ENCODE results near the gene SH2D2A.
A peak's percentile ranks its signal among the peaks of the same experiment; 100 is the strongest.

Gene SH2D2A

DNA sequence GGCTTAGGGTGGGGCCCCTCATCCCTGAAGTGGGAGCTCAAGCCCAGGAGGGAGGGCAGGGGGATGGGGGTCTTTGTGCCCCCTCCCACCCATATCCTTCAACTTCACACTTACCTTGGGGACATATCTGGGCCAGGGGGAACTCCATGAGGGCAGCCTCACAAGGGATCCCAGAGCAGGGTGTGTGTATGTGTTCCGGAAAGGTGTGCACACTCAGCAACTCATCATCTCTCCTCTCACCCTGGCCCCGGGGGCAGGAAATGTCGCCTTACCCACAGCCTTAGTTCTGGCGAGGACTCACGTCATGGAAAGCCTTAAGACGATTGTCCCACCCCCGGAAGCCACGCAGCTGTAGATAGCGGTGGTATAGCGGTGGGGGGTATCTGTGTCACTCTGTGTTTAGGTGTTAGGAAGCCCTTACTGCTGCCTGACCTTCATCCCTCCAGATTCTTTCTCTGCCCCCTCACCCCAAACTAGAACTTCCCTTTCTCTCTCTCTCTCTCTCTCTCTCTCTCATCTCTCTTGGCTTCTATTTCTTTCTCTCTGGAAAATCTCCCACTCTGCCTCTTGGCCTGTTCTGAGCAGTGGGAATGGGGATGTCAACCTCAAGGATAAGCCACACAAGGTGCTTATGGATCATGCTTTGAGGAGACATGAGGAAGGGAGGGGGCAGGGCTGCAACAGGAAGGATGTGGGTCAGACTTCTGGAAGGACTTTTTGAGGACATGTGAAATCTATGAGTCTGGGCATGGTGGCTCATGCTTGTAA, at the start of gene SH2D2A:
Gene SH2D2A (minus strand): TSS at position 288 of the 768 bp plus-strand sequence. CDS start 140 bp downstream, at position 148.
- H3K27me3 ChIP-seq (ENCODE audit: insufficient read depth, low read length), result peaks cover 64% of the 10 kb centered on the region
- peaks cover 11% of the 10 kb centered on the region; the same call in 1 of the 2 replicates for H3K4me1 ChIP-seq (ENCODE audit: insufficient read depth, low read length)
- no peaks in the 10 kb centered on the region for H3K36me3 ChIP-seq (ENCODE audit: insufficient read depth, low read depth, low read length)
- no peak within 1 kb of the TSS for H3K27ac ChIP-seq (ENCODE audit: low read length)
- H3K4me3 ChIP-seq (ENCODE audit: low read length), result no peak within 1 kb of the TSS
- no peak within 1 kb of the TSS for H3K9ac ChIP-seq (ENCODE audit: low read depth, low read length)
- H3K9me3 ChIP-seq (ENCODE audit: insufficient read depth, low read depth, low read length), result no peaks in the 10 kb centered on the region

DNA sequence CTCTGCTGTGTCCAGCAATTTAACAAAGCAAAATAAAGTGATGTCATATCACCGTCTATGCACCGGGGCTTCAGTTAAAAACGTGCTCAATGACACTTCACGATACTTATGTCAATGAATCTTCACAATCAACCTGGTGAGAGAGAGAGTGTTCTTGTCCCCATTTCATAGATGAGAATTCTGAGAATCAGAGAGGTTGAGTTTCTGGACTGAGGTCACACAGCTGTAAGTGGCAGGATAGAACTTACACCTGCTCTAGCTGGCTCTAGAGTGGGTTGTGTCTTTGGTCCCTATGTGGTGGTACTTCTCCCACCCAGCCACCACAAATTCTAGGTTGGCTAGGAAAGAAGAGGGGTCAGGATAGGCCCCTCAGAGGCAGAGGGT, 49.2 kb upstream of the SH2D2A start:
- no peak overlapping the region for H3K9ac ChIP-seq (ENCODE audit: low read depth, low read length)

GRCh38 chr1:156865258-156865657, 48.6 kb upstream of the SH2D2A start:
- peaks cover 4% of the 10 kb centered on the region; the same call in 1 of the 2 replicates for H3K9me3 ChIP-seq (ENCODE audit: insufficient read depth, low read depth, low read length)
- no peaks in the 10 kb centered on the region for H3K36me3 ChIP-seq (ENCODE audit: insufficient read depth, low read depth, low read length)
- H3K9ac ChIP-seq (ENCODE audit: low read depth, low read length), result no peak overlapping the region
- no peak overlapping the region for H3K27ac ChIP-seq (ENCODE audit: low read length)
- H3K4me1 ChIP-seq (ENCODE audit: insufficient read depth, low read length), result peaks cover 4% of the 10 kb centered on the region; the same call in 1 of the 2 replicates
- H3K4me3 ChIP-seq (ENCODE audit: low read length), result no peak overlapping the region
- peaks cover 70% of the 10 kb centered on the region for H3K27me3 ChIP-seq (ENCODE audit: insufficient read depth, low read length)

More for the DNA sequence above, 49.2 kb upstream of the SH2D2A start:
- Histone ChIP-seq H3K4me1 (ENCODE audit: insufficient read depth, low read length) (peaks cover 4% of the 10 kb centered on the region; the same call in 1 of the 2 replicates), H3K4me3 (ENCODE audit: low read length) (no peak overlapping the region), H3K27ac (ENCODE audit: low read length) (no peak overlapping the region), H3K36me3 (ENCODE audit: insufficient read depth, low read depth, low read length) (no peaks in the 10 kb centered on the region), H3K27me3 (ENCODE audit: insufficient read depth, low read length) (peaks cover 70% of the 10 kb centered on the region), H3K9me3 (ENCODE audit: insufficient read depth, low read depth, low read length) (peaks cover 4% of the 10 kb centered on the region; the same call in 1 of the 2 replicates)

GRCh38 chr1:156864796-156865195, 48.1 kb upstream of the SH2D2A start:
- Histone ChIP-seq H3K27me3 (ENCODE audit: insufficient read depth, low read length) (peaks cover 70% of the 10 kb centered on the region), H3K27ac (ENCODE audit: low read length) (no peak overlapping the region), H3K4me3 (ENCODE audit: low read length) (no peak overlapping the region), H3K4me1 (ENCODE audit: insufficient read depth, low read length) (peaks cover 4% of the 10 kb centered on the region; the same call in 1 of the 2 replicates), H3K9me3 (ENCODE audit: insufficient read depth, low read depth, low read length) (peaks cover 4% of the 10 kb centered on the region; the same call in 1 of the 2 replicates), H3K9ac (ENCODE audit: low read depth, low read length) (no peak overlapping the region), H3K36me3 (ENCODE audit: insufficient read depth, low read depth, low read length) (no peaks in the 10 kb centered on the region)

DNA sequence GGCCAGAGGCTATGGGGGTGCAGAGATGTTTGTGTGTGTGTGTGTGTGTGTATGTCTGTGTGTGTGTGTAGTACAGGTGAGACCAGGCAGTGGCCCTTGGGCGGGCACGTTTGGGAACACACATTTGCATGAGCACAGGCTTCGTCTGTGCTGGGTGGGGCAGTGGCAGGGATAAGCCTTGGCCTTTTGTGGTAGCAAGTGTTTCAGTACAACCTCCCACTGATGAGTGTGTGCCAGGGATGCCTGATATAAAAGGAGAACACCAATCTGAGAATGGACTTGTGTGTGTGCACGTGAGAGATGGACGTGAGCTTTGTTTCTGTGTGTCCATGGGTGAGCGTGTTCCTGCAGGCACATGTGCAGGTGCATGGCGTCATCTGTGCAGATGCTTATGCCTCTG, 47.0 kb upstream of the SH2D2A start:
- peaks cover 4% of the 10 kb centered on the region; the same call in 1 of the 2 replicates for H3K9me3 ChIP-seq (ENCODE audit: insufficient read depth, low read depth, low read length)
- peaks cover 9% of the 10 kb centered on the region; the same call in 1 of the 2 replicates for H3K4me1 ChIP-seq (ENCODE audit: insufficient read depth, low read length)
- no peak overlapping the region for H3K27ac ChIP-seq (ENCODE audit: low read length)
- H3K9ac ChIP-seq (ENCODE audit: low read depth, low read length), result no peak overlapping the region
- H3K4me3 ChIP-seq (ENCODE audit: low read length), result no peak overlapping the region
- no peaks in the 10 kb centered on the region for H3K36me3 ChIP-seq (ENCODE audit: insufficient read depth, low read depth, low read length)
- peaks cover 79% of the 10 kb centered on the region for H3K27me3 ChIP-seq (ENCODE audit: insufficient read depth, low read length)

GRCh38 chr1:156862997-156863599, 46.5 kb upstream of the SH2D2A start:
- Histone ChIP-seq H3K9ac (ENCODE audit: low read depth, low read length) (no peak overlapping the region), H3K4me3 (ENCODE audit: low read length) (no peak overlapping the region), H3K4me1 (ENCODE audit: insufficient read depth, low read length) (peaks cover 9% of the 10 kb centered on the region; the same call in 1 of the 2 replicates), H3K9me3 (ENCODE audit: insufficient read depth, low read depth, low read length) (peaks cover 4% of the 10 kb centered on the region; the same call in 1 of the 2 replicates), H3K27ac (ENCODE audit: low read length) (no peak overlapping the region), H3K36me3 (ENCODE audit: insufficient read depth, low read depth, low read length) (no peaks in the 10 kb centered on the region), H3K27me3 (ENCODE audit: insufficient read depth, low read length) (peaks cover 79% of the 10 kb centered on the region)

DNA sequence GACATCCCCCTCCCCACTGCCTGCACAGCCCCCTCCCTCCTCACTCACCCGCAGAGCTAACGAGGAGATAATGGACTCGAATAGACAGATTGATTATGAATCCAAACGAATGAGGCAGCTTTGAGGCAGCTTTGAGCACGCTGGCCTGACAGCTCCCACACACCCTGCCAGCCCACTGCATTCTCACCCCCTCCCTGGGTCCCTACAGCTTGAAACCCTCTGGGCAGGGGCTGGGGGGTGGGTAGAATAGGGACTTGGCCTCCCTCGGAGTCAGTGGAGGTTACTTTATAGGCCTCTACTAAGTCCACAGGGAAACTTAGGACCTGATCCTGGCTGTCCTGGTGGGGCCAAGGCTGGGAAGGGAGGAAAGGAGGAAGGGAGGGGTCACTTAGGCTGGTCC, 45.9 kb upstream of the SH2D2A start:
- no peak overlapping the region for H3K9ac ChIP-seq (ENCODE audit: low read depth, low read length)
- no peak overlapping the region for H3K4me3 ChIP-seq (ENCODE audit: low read length)
- peaks cover 85% of the 10 kb centered on the region for H3K27me3 ChIP-seq (ENCODE audit: insufficient read depth, low read length)
- peaks cover 9% of the 10 kb centered on the region; the same call in 1 of the 2 replicates for H3K4me1 ChIP-seq (ENCODE audit: insufficient read depth, low read length)
- no peaks in the 10 kb centered on the region for H3K36me3 ChIP-seq (ENCODE audit: insufficient read depth, low read depth, low read length)
- peaks cover 4% of the 10 kb centered on the region; the same call in 1 of the 2 replicates for H3K9me3 ChIP-seq (ENCODE audit: insufficient read depth, low read depth, low read length)
- no peak overlapping the region for H3K27ac ChIP-seq (ENCODE audit: low read length)

GRCh38 chr1:156860628-156861423, 44.2 kb upstream of the SH2D2A start, which contains the start of gene NTRK1:
TSS of gene NTRK1 (plus strand) at chr1:156860865. CDS start at chr1:156860935, 70 bp downstream.
- Histone ChIP-seq H3K9me3 (ENCODE audit: insufficient read depth, low read depth, low read length) (peaks cover 4% of the 10 kb centered on the region; the same call in 1 of the 2 replicates), H3K4me1 (ENCODE audit: insufficient read depth, low read length) (peaks cover 5% of the 10 kb centered on the region; the same call in 1 of the 2 replicates), H3K27ac (ENCODE audit: low read length) (no peak within 1 kb of the TSS), H3K4me3 (ENCODE audit: low read length) (peak within 1 kb of the TSS; percentile 73), H3K27me3 (ENCODE audit: insufficient read depth, low read length) (peaks cover 98% of the 10 kb centered on the region), H3K36me3 (ENCODE audit: insufficient read depth, low read depth, low read length) (no peaks in the 10 kb centered on the region), H3K9ac (ENCODE audit: low read depth, low read length) (no peak within 1 kb of the TSS)

- no peaks in the 10 kb centered on the region for H3K36me3 ChIP-seq (ENCODE audit: insufficient read depth, low read depth, low read length)
- no peak overlapping the region for H3K9ac ChIP-seq (ENCODE audit: low read depth, low read length)
- H3K4me1 ChIP-seq (ENCODE audit: insufficient read depth, low read length), result peaks cover 5% of the 10 kb centered on the region; the same call in 1 of the 2 replicates
- H3K27me3 ChIP-seq (ENCODE audit: insufficient read depth, low read length), result peaks cover 92% of the 10 kb centered on the region
- H3K9me3 ChIP-seq (ENCODE audit: insufficient read depth, low read depth, low read length), result peaks cover 4% of the 10 kb centered on the region; the same call in 1 of the 2 replicates
- H3K27ac ChIP-seq (ENCODE audit: low read length), result no peak overlapping the region
- peak overlapping the region; percentile 73 for H3K4me3 ChIP-seq (ENCODE audit: low read length)
Measured at GRCh38 chr1:156860113-156860627, 43.5 kb upstream of the SH2D2A start.

- Histone ChIP-seq H3K27ac (ENCODE audit: low read length) (no peak overlapping the region), H3K9ac (ENCODE audit: low read depth, low read length) (no peak overlapping the region), H3K4me1 (ENCODE audit: insufficient read depth, low read length) (peaks cover 5% of the 10 kb centered on the region; the same call in 1 of the 2 replicates), H3K27me3 (ENCODE audit: insufficient read depth, low read length) (peaks cover 90% of the 10 kb centered on the region), H3K9me3 (ENCODE audit: insufficient read depth, low read depth, low read length) (peaks cover 4% of the 10 kb centered on the region; the same call in 1 of the 2 replicates), H3K36me3 (ENCODE audit: insufficient read depth, low read depth, low read length) (no peaks in the 10 kb centered on the region), H3K4me3 (ENCODE audit: low read length) (peak overlapping the region; percentile 73)
Measured at GRCh38 chr1:156859523-156860112, 43.0 kb upstream of the SH2D2A start.
